H4 (cell line): ENCODE measurements around the gene ESRRG. TPM values are rescaled to one million over a fixed set of nuclear protein-coding genes. Genes with fewer than 3 reads are reported as not detected.

Source experiments
- DNase-seq: peaks from one replicate; pipeline ENCODE4 v3.0.0-alpha.2; 2015; ENCODE audit warnings: low spot score
- total RNA-seq: library from RNA; depleted of rRNA; stranded (reverse); fragments of >200 nt; shearing (Covaris generic); gene quantifications from 2 replicates; pipeline ENCODE4 v1.2.3, GENCODE V29; 2014; rRNA removed

The ESRRG gene
- 0.72 and 0.76 TPM in 2 replicates for total RNA-seq

GRCh38 chr1:216723274-216723780, at the start of gene ESRRG:
Gene ESRRG, minus strand, starts transcription at chr1:216723429. Its CDS starts 130 bp downstream, at chr1:216723299.
- no peak for DNase-seq

- DNase-seq = no peak
Measured at GRCh38 chr1:216771922-216772321, 48.7 kb upstream of the ESRRG start.

GRCh38 chr1:216766633-216767327, 43.6 kb upstream of the ESRRG start:
- DNase-seq = peak; percentile 9

- no peak for DNase-seq
Measured at GRCh38 chr1:216765346-216766300, 42.4 kb upstream of the ESRRG start.

GRCh38 chr1:216758161-216758560, 34.9 kb upstream of the ESRRG start:
- no peak for DNase-seq

- DNase-seq = no peak
Measured at GRCh38 chr1:216757110-216757509, 33.9 kb upstream of the ESRRG start.

- DNase-seq = no peak
Measured at GRCh38 chr1:216750961-216751360, 27.7 kb upstream of the ESRRG start.

GRCh38 chr1:216750031-216750627, 26.9 kb upstream of the ESRRG start:
- DNase-seq = peak; percentile 67

GRCh38 chr1:216749232-216749631, 26.0 kb upstream of the ESRRG start:
- no peak for DNase-seq

- DNase-seq = no peak
Measured at GRCh38 chr1:216742625-216743024, 19.4 kb upstream of the ESRRG start.

GRCh38 chr1:216740331-216740730, 17.1 kb upstream of the ESRRG start:
- DNase-seq = no peak

- DNase-seq = no peak
Measured at GRCh38 chr1:216739793-216740192, 16.6 kb upstream of the ESRRG start.

GRCh38 chr1:216732121-216732520, 8.9 kb upstream of the ESRRG start:
- no peak for DNase-seq

- DNase-seq = no peak
Measured at GRCh38 chr1:216731562-216731961, 8.3 kb upstream of the ESRRG start.

- DNase-seq = no peak
Measured at GRCh38 chr1:216726435-216726834, 3.2 kb upstream of the ESRRG start.

GRCh38 chr1:216722821-216723220, 408 bp downstream of the ESRRG start:
- DNase-seq = no peak

- no peak for DNase-seq
Measured at GRCh38 chr1:216721863-216722262, 1.4 kb downstream of the ESRRG start.

- no peak for DNase-seq
Measured at GRCh38 chr1:216721062-216721461, 2.2 kb downstream of the ESRRG start.

GRCh38 chr1:216711712-216712111, 11.5 kb downstream of the ESRRG start:
- no peak for DNase-seq

GRCh38 chr1:216710598-216711333, 12.5 kb downstream of the ESRRG start:
- no peak for DNase-seq

- DNase-seq = no peak
Measured at GRCh38 chr1:216710055-216710454, 13.2 kb downstream of the ESRRG start.
